ENCODE results near the gene CCT3.

DNA sequence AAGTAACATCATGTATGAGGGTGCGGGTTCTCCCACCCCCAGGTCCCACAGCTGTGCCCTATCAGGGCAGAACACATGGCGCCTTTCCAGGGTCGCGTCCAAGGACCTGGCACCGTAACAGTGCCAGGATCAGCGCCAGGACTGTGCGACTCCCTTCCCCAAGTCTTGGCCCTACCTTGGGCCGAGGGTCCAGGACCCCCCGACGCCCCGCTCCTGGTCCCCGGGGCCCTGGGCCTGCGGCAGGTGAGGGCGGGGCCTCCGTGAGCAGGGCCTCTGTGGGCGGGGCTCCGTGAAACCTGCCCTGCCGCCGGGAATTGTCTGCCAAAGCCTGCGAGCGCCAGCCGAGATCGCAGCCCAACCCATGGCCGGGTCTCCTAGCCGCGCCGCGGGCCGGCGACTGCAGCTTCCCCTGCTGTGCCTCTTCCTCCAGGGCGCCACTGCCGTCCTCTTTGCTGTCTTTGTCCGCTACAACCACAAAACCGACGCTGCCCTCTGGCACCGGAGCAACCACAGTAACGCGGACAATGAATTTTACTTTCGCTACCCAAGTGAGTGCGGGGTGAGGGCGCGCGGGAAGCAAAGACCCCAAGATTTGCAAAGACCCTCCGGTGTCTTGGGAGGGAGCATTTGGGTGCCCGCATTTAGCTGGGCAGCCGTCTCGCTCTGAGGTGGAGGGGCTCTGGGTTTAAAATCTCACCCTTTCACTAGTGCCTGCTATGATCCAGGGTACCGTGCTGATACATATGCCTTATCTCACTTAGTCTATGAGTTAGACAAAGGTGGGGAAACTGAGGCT is 31.0 kb upstream of the CCT3 start, which contains the start of gene RHBG:
- TF ChIP-seq GABPA (IDR thresholded peaks at IDR 0.05; ENCODE audit: low read depth) (no peak), POLR2AphosphoS5 (IDR thresholded peaks at IDR 0.05; ENCODE audit: low read depth) (no peak)
- TF ChIP-seq, protein P1, sequence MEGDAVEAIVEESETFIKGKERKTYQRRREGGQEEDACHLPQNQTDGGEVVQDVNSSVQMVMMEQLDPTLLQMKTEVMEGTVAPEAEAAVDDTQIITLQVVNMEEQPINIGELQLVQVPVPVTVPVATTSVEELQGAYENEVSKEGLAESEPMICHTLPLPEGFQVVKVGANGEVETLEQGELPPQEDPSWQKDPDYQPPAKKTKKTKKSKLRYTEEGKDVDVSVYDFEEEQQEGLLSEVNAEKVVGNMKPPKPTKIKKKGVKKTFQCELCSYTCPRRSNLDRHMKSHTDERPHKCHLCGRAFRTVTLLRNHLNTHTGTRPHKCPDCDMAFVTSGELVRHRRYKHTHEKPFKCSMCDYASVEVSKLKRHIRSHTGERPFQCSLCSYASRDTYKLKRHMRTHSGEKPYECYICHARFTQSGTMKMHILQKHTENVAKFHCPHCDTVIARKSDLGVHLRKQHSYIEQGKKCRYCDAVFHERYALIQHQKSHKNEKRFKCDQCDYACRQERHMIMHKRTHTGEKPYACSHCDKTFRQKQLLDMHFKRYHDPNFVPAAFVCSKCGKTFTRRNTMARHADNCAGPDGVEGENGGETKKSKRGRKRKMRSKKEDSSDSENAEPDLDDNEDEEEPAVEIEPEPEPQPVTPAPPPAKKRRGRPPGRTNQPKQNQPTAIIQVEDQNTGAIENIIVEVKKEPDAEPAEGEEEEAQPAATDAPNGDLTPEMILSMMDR (IDR thresholded peaks at IDR 0.05; ENCODE audit: insufficient read depth, low read length) = no peak
- TF ChIP-seq, protein P2, sequence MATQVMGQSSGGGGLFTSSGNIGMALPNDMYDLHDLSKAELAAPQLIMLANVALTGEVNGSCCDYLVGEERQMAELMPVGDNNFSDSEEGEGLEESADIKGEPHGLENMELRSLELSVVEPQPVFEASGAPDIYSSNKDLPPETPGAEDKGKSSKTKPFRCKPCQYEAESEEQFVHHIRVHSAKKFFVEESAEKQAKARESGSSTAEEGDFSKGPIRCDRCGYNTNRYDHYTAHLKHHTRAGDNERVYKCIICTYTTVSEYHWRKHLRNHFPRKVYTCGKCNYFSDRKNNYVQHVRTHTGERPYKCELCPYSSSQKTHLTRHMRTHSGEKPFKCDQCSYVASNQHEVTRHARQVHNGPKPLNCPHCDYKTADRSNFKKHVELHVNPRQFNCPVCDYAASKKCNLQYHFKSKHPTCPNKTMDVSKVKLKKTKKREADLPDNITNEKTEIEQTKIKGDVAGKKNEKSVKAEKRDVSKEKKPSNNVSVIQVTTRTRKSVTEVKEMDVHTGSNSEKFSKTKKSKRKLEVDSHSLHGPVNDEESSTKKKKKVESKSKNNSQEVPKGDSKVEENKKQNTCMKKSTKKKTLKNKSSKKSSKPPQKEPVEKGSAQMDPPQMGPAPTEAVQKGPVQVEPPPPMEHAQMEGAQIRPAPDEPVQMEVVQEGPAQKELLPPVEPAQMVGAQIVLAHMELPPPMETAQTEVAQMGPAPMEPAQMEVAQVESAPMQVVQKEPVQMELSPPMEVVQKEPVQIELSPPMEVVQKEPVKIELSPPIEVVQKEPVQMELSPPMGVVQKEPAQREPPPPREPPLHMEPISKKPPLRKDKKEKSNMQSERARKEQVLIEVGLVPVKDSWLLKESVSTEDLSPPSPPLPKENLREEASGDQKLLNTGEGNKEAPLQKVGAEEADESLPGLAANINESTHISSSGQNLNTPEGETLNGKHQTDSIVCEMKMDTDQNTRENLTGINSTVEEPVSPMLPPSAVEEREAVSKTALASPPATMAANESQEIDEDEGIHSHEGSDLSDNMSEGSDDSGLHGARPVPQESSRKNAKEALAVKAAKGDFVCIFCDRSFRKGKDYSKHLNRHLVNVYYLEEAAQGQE (IDR thresholded peaks at IDR 0.05; ENCODE audit: insufficient replicate concordance, low read depth) = no peak

All from HL-60 (cell line).